ENCODE results near the gene GSE1. TPM values are rescaled to one million over a fixed set of nuclear protein-coding genes. Genes with fewer than 3 reads are reported as not detected.

The GSE1 gene
- total RNA-seq, 1 donor from 2014 or later = 30.5 TPM

GRCh38 chr16:85573696-85574641, 39.2 kb upstream of the GSE1 start:
- no peak for DNase-seq (ENCODE audit: extremely low read depth, low read depth, low spot score)

DNA sequence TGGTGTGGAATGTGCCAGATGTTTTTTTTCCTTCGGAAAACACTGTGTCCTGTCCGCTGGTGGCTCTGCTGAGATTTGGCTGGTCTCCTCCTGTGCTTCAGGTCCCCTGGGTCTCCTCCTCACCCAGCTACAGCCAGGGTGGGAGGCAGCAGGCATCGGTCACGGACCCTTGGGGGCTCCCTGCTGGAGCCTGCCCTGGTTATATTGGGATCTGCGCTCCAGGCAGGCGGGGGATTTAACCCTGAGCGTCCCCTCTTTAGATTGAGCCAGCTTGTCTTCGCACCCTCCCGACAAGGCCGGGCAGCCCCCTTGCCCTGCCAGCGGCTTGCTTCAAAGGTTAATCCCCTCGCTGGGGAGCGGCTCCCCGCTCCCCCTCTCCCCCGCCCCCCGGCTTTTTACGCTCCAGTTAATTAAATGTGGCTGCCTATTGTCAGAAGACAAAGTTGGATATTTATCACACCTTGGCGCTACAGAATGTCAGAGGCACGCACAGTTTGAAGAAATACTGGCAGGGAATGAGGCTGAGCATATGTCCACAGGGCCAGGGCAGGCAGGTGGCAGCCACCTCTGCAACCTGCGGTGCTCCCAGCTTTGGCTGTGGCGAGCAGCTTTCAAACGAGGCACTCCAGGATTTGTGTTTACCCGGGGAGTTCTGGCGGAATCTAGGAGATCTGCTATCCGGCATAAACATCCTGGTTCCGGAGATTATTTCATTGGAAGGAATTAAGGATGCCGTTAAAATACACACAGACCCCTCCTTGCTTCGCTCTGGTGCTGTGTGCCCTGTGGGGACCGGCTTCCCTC, 38.2 kb upstream of the GSE1 start:
- DNase-seq (ENCODE audit: extremely low read depth, low read depth, low spot score) = no peak

DNA sequence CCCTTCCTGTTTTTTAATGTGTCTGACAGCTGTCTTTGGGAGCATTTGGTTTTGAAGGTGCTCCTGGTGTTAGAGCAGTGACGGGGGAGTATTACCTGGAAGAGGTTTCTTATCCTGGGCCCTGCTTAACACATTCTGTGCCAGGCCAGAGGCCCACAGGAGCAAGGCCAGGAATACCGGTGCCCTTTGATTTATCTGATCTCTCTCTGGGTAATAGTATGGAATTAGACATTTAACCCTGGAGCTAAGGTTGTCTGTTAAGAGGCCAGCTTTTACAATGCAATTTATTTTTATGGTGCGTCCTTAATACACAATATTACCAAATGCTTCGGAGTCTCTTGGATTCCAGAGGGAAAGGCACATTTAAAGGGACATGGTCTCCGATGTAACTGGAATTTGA, 37.2 kb upstream of the GSE1 start:
- DNase-seq (ENCODE audit: extremely low read depth, low read depth, low spot score) = no peak

GRCh38 chr16:85576944-85577343, 36.2 kb upstream of the GSE1 start:
- no peak for DNase-seq (ENCODE audit: extremely low read depth, low read depth, low spot score)

- no peak for DNase-seq (ENCODE audit: extremely low read depth, low read depth, low spot score)
Observed at GRCh38 chr16:85577899-85578598, 35.1 kb upstream of the GSE1 start.

DNA sequence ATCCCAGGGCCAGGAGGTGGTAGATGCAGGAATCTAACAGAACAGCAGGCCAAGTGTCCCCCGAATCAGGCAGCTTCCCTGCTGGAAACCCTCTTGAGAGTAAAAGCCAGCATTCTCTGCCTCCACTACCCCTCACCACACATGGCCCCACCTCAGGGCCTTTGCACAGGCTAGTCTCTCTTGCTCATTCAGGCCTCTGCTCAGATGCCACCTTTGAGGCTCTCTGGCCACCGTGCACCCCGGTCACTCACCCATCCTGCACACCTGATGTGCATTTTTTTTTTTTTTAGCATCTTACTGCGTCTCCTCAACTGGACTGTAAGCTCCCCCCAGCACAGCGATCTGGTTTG, 34.5 kb upstream of the GSE1 start:
- DNase-seq (ENCODE audit: extremely low read depth, low read depth, low spot score) = no peak

GRCh38 chr16:85579191-85579590, 33.9 kb upstream of the GSE1 start:
- DNase-seq (ENCODE audit: extremely low read depth, low read depth, low spot score) = no peak

- no peak for DNase-seq (ENCODE audit: extremely low read depth, low read depth, low spot score)
Observed at GRCh38 chr16:85579923-85580580, 33.1 kb upstream of the GSE1 start.

DNA sequence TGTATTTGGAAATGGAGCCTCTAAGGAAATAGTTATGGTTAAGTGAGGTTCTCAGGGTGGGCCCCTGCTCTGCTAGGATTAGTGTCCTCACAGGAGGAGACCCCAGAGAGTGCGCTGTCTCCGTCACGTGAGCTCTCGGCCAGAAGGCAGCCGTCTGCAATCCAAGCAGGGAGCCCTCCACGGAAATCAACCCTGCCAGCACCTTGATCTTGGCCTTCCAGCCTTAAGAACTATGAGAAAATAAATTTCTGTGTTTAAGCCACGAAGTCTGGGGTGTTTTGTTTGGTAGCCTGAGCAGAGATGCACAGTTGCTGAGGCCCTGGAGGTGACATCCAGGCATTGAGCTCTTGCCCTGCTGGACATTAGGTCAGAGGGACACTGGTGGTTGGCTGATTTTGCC, 32.4 kb upstream of the GSE1 start:
- DNase-seq (ENCODE audit: extremely low read depth, low read depth, low spot score) = no peak

GRCh38 chr16:85582229-85582991, 30.7 kb upstream of the GSE1 start:
- DNase-seq (ENCODE audit: extremely low read depth, low read depth, low spot score) = no peak

GRCh38 chr16:85583491-85584181, 29.5 kb upstream of the GSE1 start:
- no peak for DNase-seq (ENCODE audit: extremely low read depth, low read depth, low spot score)

DNA sequence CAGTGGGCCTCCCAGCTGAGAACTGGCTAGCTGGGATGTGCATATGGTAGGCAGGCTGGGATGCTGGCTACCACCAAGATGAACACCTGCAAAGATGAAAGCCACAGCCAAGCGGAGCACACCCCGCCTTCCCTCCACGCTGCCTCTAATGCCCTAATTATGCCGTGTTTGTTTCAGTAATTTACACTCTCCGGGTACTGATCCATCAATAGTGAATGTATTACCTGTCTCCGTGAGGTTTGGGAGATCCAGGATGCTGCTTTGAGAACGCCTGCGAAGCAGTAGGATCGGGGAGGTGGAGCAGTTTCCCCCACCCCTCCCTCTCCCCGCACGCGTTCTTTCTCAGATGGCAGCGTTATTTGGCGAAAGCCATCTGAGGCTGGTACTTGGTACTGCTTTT, 28.9 kb upstream of the GSE1 start:
- DNase-seq (ENCODE audit: extremely low read depth, low read depth, low spot score) = no peak

DNA sequence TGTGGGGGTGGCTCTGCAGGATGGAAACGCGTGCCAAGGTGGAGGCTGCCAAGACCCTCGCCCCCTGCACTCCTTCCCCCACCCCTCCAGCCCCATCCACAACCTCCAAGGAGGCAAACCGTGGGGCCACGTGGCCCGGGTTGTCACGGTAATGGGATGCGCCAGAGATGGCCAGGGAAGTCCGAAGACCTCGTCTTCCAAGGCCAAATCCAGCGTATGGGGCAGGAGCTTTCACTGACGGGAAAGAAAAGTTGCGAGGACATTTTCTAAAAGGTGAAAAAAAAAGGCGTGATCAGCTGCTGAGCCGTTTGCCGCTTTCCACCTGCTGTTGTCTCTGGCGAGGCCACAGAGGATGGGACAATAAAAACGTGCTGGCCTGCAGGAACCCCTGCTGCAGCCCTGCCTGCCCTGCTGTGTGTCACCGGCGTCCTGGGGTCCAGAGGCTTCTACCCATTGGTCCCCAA, 28.3 kb upstream of the GSE1 start:
- no peak for DNase-seq (ENCODE audit: extremely low read depth, low read depth, low spot score)

GRCh38 chr16:85585711-85586110, 27.4 kb upstream of the GSE1 start:
- no peak for DNase-seq (ENCODE audit: extremely low read depth, low read depth, low spot score)

- DNase-seq (ENCODE audit: extremely low read depth, low read depth, low spot score) = no peak
Observed at GRCh38 chr16:85586380-85587104, 26.6 kb upstream of the GSE1 start.

GRCh38 chr16:85587762-85588556, 25.2 kb upstream of the GSE1 start:
- no peak for DNase-seq (ENCODE audit: extremely low read depth, low read depth, low spot score)

DNA sequence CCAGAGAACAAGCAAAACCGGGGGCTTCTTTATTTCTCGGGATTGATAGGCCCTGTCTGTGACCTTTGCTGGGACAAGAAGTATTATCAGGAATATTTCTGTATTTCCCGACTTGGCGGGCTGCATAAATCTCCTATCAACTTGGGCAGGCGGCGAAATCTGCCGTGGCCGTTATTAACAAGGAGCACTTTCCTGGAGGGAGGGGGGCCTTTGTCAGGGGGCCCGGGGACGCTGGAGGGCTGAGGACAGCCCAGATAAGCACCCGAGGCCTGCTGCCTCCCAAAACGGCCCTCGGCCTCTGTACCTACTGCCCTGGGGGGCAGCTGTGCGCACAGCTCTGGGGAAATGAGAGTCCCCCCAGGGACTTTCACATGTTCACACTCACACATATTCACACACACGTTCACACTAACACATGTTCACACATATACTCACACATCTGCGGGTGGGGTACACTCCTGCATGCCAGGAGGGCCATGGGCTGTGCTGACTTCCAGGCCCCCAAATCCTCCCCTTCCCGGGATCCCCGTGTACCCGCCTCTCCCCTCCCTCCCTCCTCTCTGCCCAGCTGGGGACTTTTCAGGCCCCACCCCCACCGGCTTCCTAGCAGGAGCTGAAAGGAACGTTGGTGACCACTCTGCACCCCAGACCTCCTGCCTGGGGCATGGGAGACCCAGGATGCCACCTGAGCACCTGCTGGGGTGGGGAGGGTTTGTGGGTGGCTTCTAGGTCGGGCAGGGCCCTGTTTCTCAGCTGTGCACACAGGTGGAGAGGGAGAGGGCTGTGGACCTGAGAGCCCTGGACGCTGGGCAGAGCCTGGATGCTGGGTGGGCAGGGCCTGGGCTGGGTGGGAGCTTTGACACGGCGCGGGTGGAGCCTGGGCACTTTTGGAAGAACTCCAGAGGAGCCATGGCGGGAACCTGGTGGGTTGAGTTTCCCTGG, 24.3 kb upstream of the GSE1 start:
- DNase-seq (ENCODE audit: extremely low read depth, low read depth, low spot score) = no peak

All from glomerular endothelial cell (primary cell).